ENCODE results near the gene SAA1.

DNA sequence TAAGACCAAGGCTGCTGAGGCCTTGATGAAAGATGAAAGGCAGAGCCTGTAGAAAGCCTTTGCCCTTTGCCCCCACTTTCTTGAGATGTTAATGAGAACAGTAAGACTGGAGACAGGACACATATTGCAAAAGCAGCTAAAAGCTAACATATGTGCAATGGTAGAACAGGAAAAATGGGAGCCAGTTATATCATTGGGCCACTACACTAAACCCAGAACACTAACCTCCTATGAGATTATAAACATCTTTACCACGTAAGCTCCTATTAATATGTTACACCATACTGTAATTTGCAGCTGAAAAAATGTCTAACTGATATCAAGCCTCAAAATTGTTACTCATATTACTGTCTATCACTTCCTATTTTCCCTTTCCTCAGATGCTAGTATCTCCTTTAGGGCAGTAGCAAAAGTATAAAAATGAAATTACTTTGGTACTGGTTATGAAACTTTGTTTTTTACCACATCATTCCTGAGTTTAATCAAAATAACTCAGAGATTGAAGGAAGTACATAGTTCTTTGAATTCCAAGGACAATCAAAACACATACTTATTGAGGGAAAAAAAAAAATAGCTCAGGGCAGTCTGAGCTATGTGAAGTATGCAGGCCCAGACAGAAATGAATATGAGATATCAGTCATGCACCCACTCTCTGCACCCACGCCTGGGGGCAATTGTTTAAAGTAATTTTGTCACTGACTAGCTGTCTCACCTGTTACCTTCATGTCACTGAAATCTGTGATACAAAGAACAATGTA lies 46.8 kb downstream of the SAA1 start:
- no peak for TF ChIP-seq POLR2A (IDR thresholded peaks at IDR 0.05)
- TF ChIP-seq, protein P1, sequence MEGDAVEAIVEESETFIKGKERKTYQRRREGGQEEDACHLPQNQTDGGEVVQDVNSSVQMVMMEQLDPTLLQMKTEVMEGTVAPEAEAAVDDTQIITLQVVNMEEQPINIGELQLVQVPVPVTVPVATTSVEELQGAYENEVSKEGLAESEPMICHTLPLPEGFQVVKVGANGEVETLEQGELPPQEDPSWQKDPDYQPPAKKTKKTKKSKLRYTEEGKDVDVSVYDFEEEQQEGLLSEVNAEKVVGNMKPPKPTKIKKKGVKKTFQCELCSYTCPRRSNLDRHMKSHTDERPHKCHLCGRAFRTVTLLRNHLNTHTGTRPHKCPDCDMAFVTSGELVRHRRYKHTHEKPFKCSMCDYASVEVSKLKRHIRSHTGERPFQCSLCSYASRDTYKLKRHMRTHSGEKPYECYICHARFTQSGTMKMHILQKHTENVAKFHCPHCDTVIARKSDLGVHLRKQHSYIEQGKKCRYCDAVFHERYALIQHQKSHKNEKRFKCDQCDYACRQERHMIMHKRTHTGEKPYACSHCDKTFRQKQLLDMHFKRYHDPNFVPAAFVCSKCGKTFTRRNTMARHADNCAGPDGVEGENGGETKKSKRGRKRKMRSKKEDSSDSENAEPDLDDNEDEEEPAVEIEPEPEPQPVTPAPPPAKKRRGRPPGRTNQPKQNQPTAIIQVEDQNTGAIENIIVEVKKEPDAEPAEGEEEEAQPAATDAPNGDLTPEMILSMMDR (IDR thresholded peaks at IDR 0.05) = no peak
